ENCODE measurements around the gene VAV2.

The VAV2 gene

DNA sequence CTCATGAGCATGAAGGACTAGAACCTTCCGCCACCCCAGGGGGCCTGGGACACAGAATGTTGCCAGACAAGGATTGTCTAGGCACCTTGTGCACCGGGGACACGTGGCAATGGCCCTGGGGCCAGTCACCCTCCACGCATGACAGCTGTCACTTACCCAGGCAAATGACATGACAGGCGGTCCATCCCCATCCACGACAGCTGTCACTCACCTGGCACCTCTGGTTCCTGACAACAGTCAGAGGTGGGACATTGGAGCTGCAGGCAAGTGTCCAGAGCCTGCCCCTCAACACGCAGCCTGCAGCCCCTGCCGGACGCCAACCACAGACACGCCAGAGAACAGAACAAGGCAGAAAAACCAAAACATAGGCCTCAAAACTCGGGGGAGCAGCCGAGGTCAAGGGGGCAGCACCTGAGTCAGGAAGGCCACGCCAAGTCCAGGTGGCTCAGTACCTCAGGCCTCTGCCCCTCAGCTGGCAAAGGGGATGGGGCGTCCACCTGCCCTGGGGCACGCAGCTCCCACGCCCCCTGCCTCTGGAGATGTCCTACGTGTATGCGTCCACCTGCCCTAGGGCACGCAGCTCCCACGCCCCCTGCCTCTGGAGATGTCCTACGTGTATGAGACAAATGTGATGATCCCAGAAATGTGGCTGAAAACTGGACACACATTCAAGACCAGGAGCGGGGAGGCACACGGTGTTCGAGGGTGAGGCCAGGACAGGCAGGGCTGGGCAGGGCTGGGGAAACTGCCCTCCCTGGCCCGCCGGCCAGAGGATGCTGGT is 14.5 kb downstream of the VAV2 start:
- TF ChIP-seq, protein P1, sequence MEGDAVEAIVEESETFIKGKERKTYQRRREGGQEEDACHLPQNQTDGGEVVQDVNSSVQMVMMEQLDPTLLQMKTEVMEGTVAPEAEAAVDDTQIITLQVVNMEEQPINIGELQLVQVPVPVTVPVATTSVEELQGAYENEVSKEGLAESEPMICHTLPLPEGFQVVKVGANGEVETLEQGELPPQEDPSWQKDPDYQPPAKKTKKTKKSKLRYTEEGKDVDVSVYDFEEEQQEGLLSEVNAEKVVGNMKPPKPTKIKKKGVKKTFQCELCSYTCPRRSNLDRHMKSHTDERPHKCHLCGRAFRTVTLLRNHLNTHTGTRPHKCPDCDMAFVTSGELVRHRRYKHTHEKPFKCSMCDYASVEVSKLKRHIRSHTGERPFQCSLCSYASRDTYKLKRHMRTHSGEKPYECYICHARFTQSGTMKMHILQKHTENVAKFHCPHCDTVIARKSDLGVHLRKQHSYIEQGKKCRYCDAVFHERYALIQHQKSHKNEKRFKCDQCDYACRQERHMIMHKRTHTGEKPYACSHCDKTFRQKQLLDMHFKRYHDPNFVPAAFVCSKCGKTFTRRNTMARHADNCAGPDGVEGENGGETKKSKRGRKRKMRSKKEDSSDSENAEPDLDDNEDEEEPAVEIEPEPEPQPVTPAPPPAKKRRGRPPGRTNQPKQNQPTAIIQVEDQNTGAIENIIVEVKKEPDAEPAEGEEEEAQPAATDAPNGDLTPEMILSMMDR (IDR thresholded peaks at IDR 0.05; ENCODE audit: borderline replicate concordance, control extremely low read depth, extremely low read depth, insufficient read depth, missing control alignments) = no peak
- DNase-seq (ENCODE audit: low spot score) = no peak
- in situ Hi-C loops (cut with MboI; ENCODE audit: low sequenced_read_pairs, unreplicated experiment) = no loop called here

DNA sequence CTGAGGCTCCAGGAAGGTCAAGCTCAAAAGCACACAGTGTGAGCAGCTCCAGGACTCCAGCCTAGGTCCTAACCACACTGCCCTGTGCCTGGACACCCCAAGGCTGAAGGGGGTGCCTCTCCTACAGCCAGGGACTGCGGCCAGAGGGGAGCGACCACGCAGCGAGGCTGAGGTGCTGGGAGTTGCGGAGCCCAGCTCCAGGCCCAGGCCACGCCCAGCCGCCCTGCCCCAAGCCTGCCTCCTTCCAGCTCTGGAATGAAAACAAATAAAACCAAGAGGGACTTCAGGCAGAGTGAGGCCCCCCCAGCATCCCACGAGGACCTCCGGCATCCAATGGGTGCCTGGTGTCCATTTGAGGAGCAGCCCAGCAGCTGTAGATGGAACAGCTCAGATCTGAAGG is 15.2 kb downstream of the VAV2 start:
- in situ Hi-C loops (cut with MboI; ENCODE audit: low sequenced_read_pairs, unreplicated experiment) = no loop called here
- TF ChIP-seq, protein P1 (IDR thresholded peaks at IDR 0.05; ENCODE audit: borderline replicate concordance, control extremely low read depth, extremely low read depth, insufficient read depth, missing control alignments) = no peak

DNA sequence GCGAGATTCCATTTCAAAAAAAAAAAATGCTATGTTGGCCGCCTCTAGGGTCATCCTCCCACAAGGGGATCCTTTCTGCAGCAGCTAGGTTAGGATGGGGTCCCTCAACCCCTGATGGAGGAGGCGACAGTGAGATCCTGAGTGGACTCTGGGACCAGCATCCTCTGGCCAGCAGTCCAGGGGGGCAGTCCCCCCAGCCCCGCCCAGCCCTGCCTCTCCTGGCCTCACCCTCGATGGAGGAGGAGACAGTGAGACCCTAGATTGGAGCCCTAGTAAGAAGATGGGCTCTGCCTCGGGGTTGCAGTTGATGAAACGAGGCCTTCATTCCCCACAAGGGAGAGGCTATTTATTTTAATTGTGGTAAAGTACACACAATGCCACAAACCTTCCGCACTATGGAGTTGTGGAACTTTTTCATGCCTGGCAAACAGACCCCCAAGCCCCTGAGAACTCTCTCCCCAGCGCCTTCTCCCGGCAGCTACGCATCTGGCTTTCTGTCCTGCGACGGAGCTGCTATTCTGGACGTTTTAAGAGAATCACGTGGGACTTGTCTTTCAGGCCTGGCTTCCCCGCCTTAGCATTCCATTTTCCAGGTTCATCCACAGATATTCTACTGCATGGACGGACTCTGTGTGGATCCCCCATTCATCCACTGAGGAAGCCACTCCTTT is 15.8 kb downstream of the VAV2 start:
- in situ Hi-C loops (cut with MboI; ENCODE audit: low sequenced_read_pairs, unreplicated experiment) = no loop called here
- TF ChIP-seq, protein P1 (IDR thresholded peaks at IDR 0.05; ENCODE audit: borderline replicate concordance, control extremely low read depth, extremely low read depth, insufficient read depth, missing control alignments) = no peak
- DNase-seq (ENCODE audit: low spot score) = no peak

More for the DNA sequence above, 15.2 kb downstream of the VAV2 start:
- no peak for DNase-seq (ENCODE audit: low spot score)

DNA sequence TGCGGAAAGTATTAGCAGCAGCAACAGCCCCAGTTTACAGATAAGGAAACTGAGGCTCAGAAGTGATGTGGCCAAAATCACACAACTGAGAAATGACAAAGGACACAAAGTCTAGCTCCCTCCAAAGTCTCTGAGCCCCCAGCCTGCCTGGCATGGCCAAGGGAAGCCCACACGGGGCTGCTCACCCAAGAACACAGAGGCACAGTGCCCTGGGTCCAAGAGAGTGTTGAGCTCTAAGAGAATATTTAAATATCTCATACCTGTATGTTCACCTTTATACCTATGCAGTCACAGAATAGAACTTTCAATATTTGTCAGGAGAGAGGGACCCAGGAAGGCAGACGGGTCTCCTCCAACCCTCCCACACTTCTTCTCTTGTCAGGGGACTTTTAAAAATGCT is 16.6 kb downstream of the VAV2 start:
- no peak for DNase-seq (ENCODE audit: low spot score)
- TF ChIP-seq, protein P1 (IDR thresholded peaks at IDR 0.05; ENCODE audit: borderline replicate concordance, control extremely low read depth, extremely low read depth, insufficient read depth, missing control alignments) = no peak
- in situ Hi-C loops (cut with MboI; ENCODE audit: low sequenced_read_pairs, unreplicated experiment) = no loop called here

DNA sequence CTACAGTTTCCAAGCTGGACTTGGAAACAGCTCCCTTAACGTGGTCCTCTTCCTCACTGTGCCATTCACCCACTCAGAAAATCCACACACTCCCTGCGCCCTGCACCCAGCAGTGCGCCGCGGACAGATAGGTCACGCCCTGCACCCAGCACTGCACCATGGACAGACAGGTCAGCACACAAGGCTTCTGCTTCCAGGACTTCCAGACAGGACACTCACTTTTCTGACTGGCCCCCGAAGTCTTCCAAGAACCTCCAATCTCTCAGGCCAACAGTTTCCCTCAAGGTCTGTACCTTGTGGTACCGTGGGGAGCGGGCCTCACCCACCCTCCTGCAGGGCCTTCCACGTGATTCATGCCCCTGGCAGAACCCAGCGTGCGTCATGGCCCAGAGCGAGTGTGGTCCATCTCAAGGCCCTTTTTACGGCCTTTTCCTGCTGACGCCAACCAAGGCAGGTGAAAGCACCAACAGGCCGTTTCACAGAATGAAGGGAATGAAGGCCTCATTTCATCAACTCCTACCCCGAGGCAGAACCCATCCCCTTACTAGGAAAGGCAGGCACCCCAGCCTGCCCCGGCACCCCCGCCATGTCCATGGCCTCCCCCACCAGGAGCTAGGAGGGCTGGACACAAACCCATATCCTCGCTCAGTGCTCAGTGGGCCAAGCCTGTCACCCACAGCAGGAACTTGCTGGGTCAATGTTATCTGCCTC is 17.3 kb downstream of the VAV2 start:
- in situ Hi-C loops (cut with MboI; ENCODE audit: low sequenced_read_pairs, unreplicated experiment) = no loop called here
- no peak for DNase-seq (ENCODE audit: low spot score)
- TF ChIP-seq, protein P1 (IDR thresholded peaks at IDR 0.05; ENCODE audit: borderline replicate concordance, control extremely low read depth, extremely low read depth, insufficient read depth, missing control alignments) = no peak

DNA sequence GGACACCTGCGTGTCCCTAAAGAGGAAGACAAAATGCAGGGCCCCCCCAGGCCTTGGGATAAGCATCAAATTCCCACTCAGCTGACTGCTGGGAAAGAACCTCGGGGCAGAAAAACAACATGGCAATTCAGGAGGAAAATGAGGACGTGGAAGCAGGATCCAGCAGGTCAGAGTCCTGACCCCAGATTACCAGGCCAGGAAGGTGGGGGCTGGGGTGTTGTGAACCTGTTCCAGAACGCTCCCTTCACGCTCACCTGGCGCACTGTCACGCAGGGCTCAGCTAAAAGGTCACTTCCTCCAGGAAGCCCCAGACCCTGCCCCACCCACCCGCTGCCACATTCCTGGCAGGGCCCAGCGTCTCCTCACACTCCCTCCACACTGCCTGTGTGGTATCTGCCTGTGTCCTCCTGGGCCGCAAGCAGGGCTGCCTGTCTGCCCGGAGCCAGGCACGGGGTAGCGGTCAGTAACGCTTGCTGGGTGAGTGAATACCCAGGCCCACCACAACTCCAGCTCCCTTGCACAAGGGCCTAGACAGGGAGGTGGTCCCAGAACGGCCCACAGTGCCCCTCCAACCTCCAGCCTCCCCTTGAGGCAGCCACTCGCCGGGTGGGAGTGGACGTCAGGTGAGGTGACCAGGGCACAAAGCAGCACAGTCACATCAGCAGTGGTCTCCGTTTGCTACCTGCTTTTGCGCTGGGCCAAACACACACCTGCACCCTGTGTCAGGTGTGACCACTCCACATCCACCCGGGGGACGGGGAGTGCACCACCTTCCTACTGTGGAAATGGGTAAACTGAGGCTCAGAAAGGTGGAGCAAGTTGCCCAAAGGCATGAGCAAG is 18.1 kb downstream of the VAV2 start:
- TF ChIP-seq, protein P1 (IDR thresholded peaks at IDR 0.05; ENCODE audit: borderline replicate concordance, control extremely low read depth, extremely low read depth, insufficient read depth, missing control alignments) = no peak
- no peak for DNase-seq (ENCODE audit: low spot score)
- in situ Hi-C loops (cut with MboI; ENCODE audit: low sequenced_read_pairs, unreplicated experiment) = no loop called here

Measured in GM13976 (cell line).